HFF-Myc (cell line): Measurements from ENCODE around the gene HCFC2.
A peak's percentile ranks its signal among the peaks of the same experiment; 100 is the strongest.

Experiments
- DNase-seq: peaks from one replicate; pipeline ENCODE4 v3.0.0-alpha.2; 2011; ENCODE audit warnings: low read depth; ENCODE audit errors: extremely low read depth
- H3K4me3 ChIP-seq: replicated peaks from 2 replicates; pipeline ENCODE4 v1.5.1; 2011; ENCODE audit warnings: low read depth, mild to moderate bottlenecking, control low read depth, low read length
- CTCF ChIP-seq: IDR thresholded peaks from 2 replicates; pipeline ENCODE4 v1.5.1; 2012; ENCODE audit warnings: mild to moderate bottlenecking, low read depth, low read length, control low read depth; ENCODE audit errors: missing control alignments

HCFC2 gene

DNA sequence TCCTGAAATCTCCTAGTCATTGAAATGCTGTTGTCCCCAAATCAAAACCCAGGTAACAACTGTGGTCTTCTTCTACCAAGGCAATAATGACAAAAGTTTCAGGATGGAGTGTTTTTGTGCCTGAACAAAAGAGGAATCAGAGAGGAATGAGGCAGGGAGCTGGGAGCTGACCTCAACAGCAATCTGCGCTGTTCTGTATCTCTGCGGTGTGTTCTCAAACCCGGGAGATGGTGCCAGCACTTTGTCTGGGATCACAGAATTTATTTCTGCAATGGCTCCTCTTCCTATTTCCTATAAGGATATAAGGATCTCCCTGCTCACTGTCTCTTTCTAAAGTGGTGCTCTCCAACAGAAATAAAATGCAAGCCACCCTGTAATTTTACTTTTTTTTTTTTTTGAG, 13.9 kb upstream of the HCFC2 start:
- H3K4me3 ChIP-seq: peak overlapping the region; percentile 61
- no peak for DNase-seq
- TF ChIP-seq CTCF: no peak

- DNase-seq: no peak
- TF ChIP-seq CTCF: no peak
- no peak overlapping the region for H3K4me3 ChIP-seq
These were observed 9.5 kb upstream of the HCFC2 start for GRCh38 chr12:104054681-104055346.

DNA sequence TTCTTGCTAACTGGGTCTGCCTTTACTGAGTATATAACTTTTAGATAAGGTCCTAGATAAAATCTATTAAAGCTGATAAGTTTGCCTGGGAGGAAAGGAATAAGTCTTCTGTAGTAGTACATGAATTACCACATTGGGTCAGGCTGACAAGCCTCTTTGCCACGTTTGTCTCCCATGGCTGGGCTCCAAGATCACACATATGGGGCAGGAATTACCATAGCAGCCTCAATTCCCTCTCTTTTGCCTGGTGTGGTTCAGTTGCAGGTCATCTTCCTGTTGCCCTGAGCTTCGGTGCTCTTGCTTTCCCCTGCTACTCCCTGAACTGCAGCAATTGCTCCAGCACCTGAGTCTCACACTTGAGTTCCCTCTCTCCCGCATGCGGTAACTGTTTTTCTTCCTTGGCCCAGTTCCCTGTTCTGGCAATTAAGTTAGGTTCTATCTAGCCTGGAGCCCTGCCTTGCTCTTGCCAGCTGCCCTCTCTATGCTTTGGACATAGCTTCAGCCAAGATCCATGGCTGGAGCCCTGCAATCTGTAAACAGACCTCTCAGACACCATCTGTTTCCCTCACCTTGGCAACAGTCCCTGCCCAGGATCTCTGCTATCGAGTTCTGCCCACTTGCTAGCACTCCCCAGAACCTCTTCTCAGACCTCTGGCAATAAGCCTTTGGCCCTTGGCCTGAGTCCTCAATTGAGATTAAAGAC, 8.5 kb upstream of the HCFC2 start:
- no peak for DNase-seq
- H3K4me3 ChIP-seq: no peak overlapping the region
- TF ChIP-seq CTCF: no peak

DNA sequence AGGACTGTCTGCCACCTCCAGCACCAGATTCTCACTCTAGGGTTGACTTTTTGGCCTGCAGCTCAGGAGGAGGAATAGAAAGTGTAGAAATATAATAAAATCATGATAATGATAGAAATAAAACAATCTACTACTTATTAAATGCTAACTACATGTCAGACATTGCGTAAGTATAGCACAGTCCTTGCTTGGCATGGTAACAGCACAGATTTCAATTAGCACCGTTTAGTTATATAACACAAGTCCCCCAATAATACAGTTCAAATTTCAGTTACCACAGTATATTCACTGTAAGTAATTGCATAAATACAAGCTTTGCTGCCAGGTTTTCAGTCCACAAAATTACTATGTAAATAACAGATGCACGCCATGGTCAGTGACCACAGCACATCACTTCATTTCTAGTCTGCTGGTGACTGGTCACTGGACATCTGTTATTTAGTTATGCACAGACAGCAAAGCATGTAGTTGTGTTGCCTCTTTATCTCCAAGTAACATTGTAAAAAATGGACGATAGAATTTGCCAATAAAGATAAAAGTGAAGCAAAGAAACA, 7.8 kb upstream of the HCFC2 start:
- H3K4me3 ChIP-seq: no peak overlapping the region
- DNase-seq: no peak
- TF ChIP-seq CTCF: no peak

DNA sequence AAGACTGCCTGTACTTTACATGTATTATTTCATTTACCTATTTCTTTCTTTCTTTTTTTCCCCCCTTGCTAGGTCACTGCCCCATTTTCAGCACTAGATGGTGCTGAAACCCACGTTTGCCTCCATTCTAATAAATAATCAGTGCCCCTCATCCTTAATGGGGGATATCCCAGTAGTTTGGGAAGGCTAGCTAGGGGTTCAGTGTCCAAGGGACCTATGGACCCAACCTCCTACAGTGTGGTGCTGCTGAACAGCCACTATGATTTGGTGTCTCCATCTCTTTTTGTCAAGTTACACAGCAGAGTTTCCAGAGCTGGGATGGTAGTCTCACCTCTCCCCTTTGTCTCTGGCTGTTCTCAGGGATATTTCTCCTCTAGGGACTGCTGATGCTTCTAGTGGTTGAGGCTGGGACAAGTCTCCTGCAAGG, 6.5 kb upstream of the HCFC2 start:
- DNase-seq: no peak

DNA sequence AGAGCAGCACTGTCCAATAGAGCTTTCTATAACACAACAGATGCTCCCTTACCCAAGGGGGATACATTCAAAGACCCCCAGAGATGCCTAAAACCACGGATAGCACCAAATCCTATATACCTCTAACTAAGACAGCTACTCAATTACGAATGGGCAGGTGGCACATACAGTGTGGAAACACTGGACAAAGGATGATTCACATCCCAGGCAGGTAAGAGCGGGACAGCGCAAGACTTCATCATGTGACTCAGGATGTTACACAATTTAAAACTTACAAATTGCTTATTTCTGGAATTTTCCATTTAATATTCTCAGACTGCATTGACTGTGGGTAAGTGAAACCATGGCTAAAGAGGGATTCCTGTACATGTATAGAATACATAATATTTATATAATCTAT, 5.5 kb upstream of the HCFC2 start:
- TF ChIP-seq CTCF: no peak
- H3K4me3 ChIP-seq: no peak overlapping the region
- DNase-seq: no peak

More for the DNA sequence above, 6.5 kb upstream of the HCFC2 start:
- H3K4me3 ChIP-seq: no peak overlapping the region
- peak; percentile 68 for TF ChIP-seq CTCF
